ENCODE data around the gene MARCO. TPM values are rescaled to one million over a fixed set of nuclear protein-coding genes. Genes with fewer than 3 reads are reported as not detected.

Gene MARCO
- total and polyA plus RNA-seq, 8 donors = 0.08 to 3.6 (median 0.80) TPM; not detected in 1

GRCh38 chr2:119024152-119024551 lies 82.2 kb downstream of the MARCO start:
- Histone ChIP-seq H3K4me3 (no peak overlapping the region), H3K9me3 (no peaks in the 10 kb centered on the region), H3K36me3 (no peaks in the 10 kb centered on the region), H3K27me3 (no peaks in the 10 kb centered on the region), H3K4me1 (no peaks in the 10 kb centered on the region), H3K27ac (no peak overlapping the region)
- 77 to 81% methylated on average over 9 of the region's 9 CpGs for WGBS, 2 donors
- ATAC-seq = no peak
- intact Hi-C loops (cut with DNase I) = loop anchor here in 1 of 3 donors (10.0 kb wide), 1 partner anchor 241 kb away; no protein-coding TSS in a partner anchor
- DNase-seq = peak in 1 of 6 donors; percentile 36
- TF ChIP-seq CTCF (IDR thresholded peaks at IDR 0.05) = no peak
- no peak for FAIRE-seq

- intact Hi-C loops (cut with DNase I) = loop anchor here in 1 of 3 donors (10.0 kb wide), 1 partner anchor 240 kb away; no protein-coding TSS in a partner anchor
- DNase-seq (no peak), ATAC-seq (no peak), FAIRE-seq (no peak)
- WGBS, 2 donors = 49 to 65% methylated on average over 3 of the region's 3 CpGs
- H3K9me3 ChIP-seq = no peaks in the 10 kb centered on the region
- no peak overlapping the region for H3K27ac ChIP-seq
- H3K4me3 ChIP-seq = no peak overlapping the region
- no peak for TF ChIP-seq CTCF (IDR thresholded peaks at IDR 0.05)
- no peaks in the 10 kb centered on the region for H3K4me1 ChIP-seq
- H3K36me3 ChIP-seq = no peaks in the 10 kb centered on the region
- no peaks in the 10 kb centered on the region for H3K27me3 ChIP-seq
Measured at GRCh38 chr2:119024568-119024967, 82.6 kb downstream of the MARCO start.

DNA sequence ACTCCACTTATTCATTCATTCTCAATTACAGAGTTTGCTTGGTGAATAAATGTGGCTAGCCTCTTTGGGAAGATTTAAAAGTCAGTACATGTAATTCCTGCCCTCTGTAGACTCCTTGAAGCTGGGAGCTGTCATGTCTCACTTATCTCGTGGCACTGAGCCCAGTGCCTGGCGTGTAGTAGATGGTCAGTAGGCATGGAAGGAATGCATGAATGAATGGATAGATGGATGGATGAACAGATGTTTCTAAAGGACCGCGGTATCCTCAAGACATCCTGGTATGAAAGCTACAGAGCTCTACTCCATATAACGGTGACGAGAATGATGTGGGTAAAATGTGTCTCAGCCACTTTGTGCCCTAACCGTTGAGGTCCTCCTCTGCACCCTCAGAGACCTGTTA lies 83.0 kb downstream of the MARCO start:
- WGBS, 2 donors = 61% methylated on average over 7 of the region's 7 CpGs
- DNase-seq (no peak), ATAC-seq (no peak), FAIRE-seq (no peak)
- H3K27ac ChIP-seq = no peak overlapping the region
- no peak for TF ChIP-seq CTCF (IDR thresholded peaks at IDR 0.05)
- no peaks in the 10 kb centered on the region for H3K4me1 ChIP-seq
- no peak overlapping the region for H3K4me3 ChIP-seq
- no peaks in the 10 kb centered on the region for H3K36me3 ChIP-seq
- H3K27me3 ChIP-seq = no peaks in the 10 kb centered on the region
- no peaks in the 10 kb centered on the region for H3K9me3 ChIP-seq
- intact Hi-C loops (cut with DNase I) = loop anchor here in 1 of 3 donors (10.0 kb wide), 1 partner anchor 240 kb away; no protein-coding TSS in a partner anchor

- no peak for ATAC-seq
- Histone ChIP-seq H3K27me3 (no peaks in the 10 kb centered on the region), H3K4me3 (no peak overlapping the region), H3K36me3 (no peaks in the 10 kb centered on the region), H3K9me3 (no peaks in the 10 kb centered on the region), H3K27ac (no peak overlapping the region), H3K4me1 (no peaks in the 10 kb centered on the region)
- DNase-seq = no peak
- no peak for FAIRE-seq
- TF ChIP-seq CTCF (IDR thresholded peaks at IDR 0.05) = no peak
- 78 to 81% methylated on average over 18 of the region's 18 CpGs for WGBS, 2 donors
- intact Hi-C loops (cut with DNase I) = loop anchor here in 1 of 3 donors (10.0 kb wide), 1 partner anchor 239 kb away; no protein-coding TSS in a partner anchor
Measured at GRCh38 chr2:119025762-119026351, 83.9 kb downstream of the MARCO start.

GRCh38 chr2:119026890-119027289 lies 84.9 kb downstream of the MARCO start:
- no peaks in the 10 kb centered on the region for H3K36me3 ChIP-seq
- no peak overlapping the region for H3K4me3 ChIP-seq
- TF ChIP-seq CTCF (IDR thresholded peaks at IDR 0.05) = no peak
- 46 to 54% methylated on average over 5 of the region's 5 CpGs for WGBS, 2 donors
- no peak for ATAC-seq
- no peak for DNase-seq
- no peaks in the 10 kb centered on the region for H3K9me3 ChIP-seq
- H3K27me3 ChIP-seq = no peaks in the 10 kb centered on the region
- intact Hi-C loops (cut with DNase I) = loop anchor here in 1 of 3 donors (10.0 kb wide), 1 partner anchor 238 kb away; no protein-coding TSS in a partner anchor
- H3K27ac ChIP-seq = no peak overlapping the region
- no peaks in the 10 kb centered on the region for H3K4me1 ChIP-seq
- FAIRE-seq = no peak

Data from pancreas (tissue), 10 donors.